ENCODE measurements around the gene PAN3.

PAN3 gene

GRCh38 chr13:28110414-28110813, 27.9 kb upstream of the PAN3 start (continued):
- TF ChIP-seq, protein P1, sequence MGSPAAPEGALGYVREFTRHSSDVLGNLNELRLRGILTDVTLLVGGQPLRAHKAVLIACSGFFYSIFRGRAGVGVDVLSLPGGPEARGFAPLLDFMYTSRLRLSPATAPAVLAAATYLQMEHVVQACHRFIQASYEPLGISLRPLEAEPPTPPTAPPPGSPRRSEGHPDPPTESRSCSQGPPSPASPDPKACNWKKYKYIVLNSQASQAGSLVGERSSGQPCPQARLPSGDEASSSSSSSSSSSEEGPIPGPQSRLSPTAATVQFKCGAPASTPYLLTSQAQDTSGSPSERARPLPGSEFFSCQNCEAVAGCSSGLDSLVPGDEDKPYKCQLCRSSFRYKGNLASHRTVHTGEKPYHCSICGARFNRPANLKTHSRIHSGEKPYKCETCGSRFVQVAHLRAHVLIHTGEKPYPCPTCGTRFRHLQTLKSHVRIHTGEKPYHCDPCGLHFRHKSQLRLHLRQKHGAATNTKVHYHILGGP (tag by site-specific recombination; IDR thresholded peaks at IDR 0.05): no peak
- TF ChIP-seq ZNF600 (tag by site-specific recombination; IDR thresholded peaks at IDR 0.05): no peak

- no peaks in the 10 kb centered on the region for H3K9me3 ChIP-seq (ENCODE audit: control insufficient read depth, insufficient read depth, low read depth, low read length)
- CTCF ChIA-PET: no interaction called here
- H3K36me3 ChIP-seq (ENCODE audit: control insufficient read depth in 2 of 2, insufficient read depth in 1 of 2, low read length in 2 of 2): no peaks in the 10 kb centered on the region
- H3K27ac ChIP-seq (ENCODE audit: extremely low read depth, low read depth, low read length): no peak overlapping the region
- H3K4me3 ChIP-seq (ENCODE audit: low read depth, low read length): no peak overlapping the region
- no peaks in the 10 kb centered on the region for H3K4me1 ChIP-seq (ENCODE audit: control insufficient read depth, insufficient read depth, low read length)
- TF ChIP-seq ZNF792 (tag by site-specific recombination; IDR thresholded peaks at IDR 0.05) (no peak), ZNF654 (tag by site-specific recombination; IDR thresholded peaks at IDR 0.05; ENCODE audit: low read depth) (no peak), ZNF335 (tag by site-specific recombination; conservative IDR thresholded peaks at IDR 0.05) (no peak), ZNF37A (tag by site-specific recombination; IDR thresholded peaks at IDR 0.05) (no peak), ZNF555 (tag by site-specific recombination; conservative IDR thresholded peaks at IDR 0.05) (no peak), BCL11A (tag by site-specific recombination; IDR thresholded peaks at IDR 0.05; ENCODE audit: low read depth) (no peak), ZNF140 (tag by site-specific recombination; IDR thresholded peaks at IDR 0.05) (no peak), ZNF768 (tag by site-specific recombination; IDR thresholded peaks at IDR 0.05) (no peak), OVOL3 (tag by site-specific recombination; IDR thresholded peaks at IDR 0.05) (no peak), ZNF214 (tag by site-specific recombination; IDR thresholded peaks at IDR 0.05; ENCODE audit: borderline replicate concordance) (no peak), ZNF354C (tag by site-specific recombination; IDR thresholded peaks at IDR 0.05; ENCODE audit: borderline replicate concordance, low read depth) (no peak), GFI1B (tag by site-specific recombination; IDR thresholded peaks at IDR 0.05) (no peak), ZNF830 (tag by site-specific recombination; IDR thresholded peaks at IDR 0.05; ENCODE audit: low read depth) (no peak), ZNF600 (tag by site-specific recombination; IDR thresholded peaks at IDR 0.05) (no peak), ZNF747 (tag by site-specific recombination; IDR thresholded peaks at IDR 0.05) (no peak), ZFHX2 (tag by site-specific recombination; conservative IDR thresholded peaks at IDR 0.05) (no peak), ZNF639 (tag by site-specific recombination; IDR thresholded peaks at IDR 0.05) (no peak), ZNF211 (tag by site-specific recombination; IDR thresholded peaks at IDR 0.05; ENCODE audit: low read depth) (no peak)
- TF ChIP-seq, protein P2, sequence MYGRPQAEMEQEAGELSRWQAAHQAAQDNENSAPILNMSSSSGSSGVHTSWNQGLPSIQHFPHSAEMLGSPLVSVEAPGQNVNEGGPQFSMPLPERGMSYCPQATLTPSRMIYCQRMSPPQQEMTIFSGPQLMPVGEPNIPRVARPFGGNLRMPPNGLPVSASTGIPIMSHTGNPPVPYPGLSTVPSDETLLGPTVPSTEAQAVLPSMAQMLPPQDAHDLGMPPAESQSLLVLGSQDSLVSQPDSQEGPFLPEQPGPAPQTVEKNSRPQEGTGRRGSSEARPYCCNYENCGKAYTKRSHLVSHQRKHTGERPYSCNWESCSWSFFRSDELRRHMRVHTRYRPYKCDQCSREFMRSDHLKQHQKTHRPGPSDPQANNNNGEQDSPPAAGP (tag by site-specific recombination; IDR thresholded peaks at IDR 0.05): no peak
- POLR2A ChIA-PET: no interaction called here
These were observed 21.6 kb upstream of the PAN3 start for GRCh38 chr13:28116736-28117135.

- Histone ChIP-seq H3K9me3 (ENCODE audit: control insufficient read depth, insufficient read depth, low read depth, low read length) (no peaks in the 10 kb centered on the region), H3K36me3 (ENCODE audit: control insufficient read depth in 2 of 2, insufficient read depth in 1 of 2, low read length in 2 of 2) (no peaks in the 10 kb centered on the region), H3K27ac (ENCODE audit: extremely low read depth, low read depth, low read length) (no peak overlapping the region), H3K4me3 (ENCODE audit: low read depth, low read length) (no peak overlapping the region), H3K4me1 (ENCODE audit: control insufficient read depth, insufficient read depth, low read length) (no peaks in the 10 kb centered on the region)
- ChIA-PET POLR2A (no interaction called here), CTCF (no interaction called here)
- no peak for TF ChIP-seq ZXDB (tag by site-specific recombination; IDR thresholded peaks at IDR 0.05)
- TF ChIP-seq ZNF132 (tag by site-specific recombination; IDR thresholded peaks at IDR 0.05; ENCODE audit: borderline replicate concordance): no peak
- no peak for TF ChIP-seq ZNF10 (tag by site-specific recombination; IDR thresholded peaks at IDR 0.05)
- TF ChIP-seq ZNF350 (tag by site-specific recombination; IDR thresholded peaks at IDR 0.05): no peak
- TF ChIP-seq, protein P3, sequence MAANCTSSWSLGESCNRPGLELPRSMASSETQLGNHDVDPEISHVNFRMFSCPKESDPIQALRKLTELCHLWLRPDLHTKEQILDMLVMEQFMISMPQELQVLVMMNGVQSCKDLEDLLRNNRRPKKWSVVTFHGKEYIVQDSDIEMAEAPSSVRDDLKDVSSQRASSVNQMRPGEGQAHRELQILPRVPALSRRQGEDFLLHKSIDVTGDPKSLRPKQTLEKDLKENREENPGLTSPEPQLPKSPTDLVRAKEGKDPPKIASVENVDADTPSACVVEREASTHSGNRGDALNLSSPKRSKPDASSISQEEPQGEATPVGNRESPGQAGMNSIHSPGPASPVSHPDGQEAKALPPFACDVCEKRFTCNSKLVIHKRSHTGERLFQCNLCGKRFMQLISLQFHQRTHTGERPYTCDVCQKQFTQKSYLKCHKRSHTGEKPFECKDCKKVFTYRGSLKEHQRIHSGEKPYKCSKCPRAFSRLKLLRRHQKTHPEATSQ (tag by site-specific recombination; IDR thresholded peaks at IDR 0.05): no peak
- TF ChIP-seq FEZF1 (tag by site-specific recombination; IDR thresholded peaks at IDR 0.05): no peak
- TF ChIP-seq KLF1 (tag by site-specific recombination; IDR thresholded peaks at IDR 0.05): peak; percentile 28; the same call in 1 of the 2 replicates
These were observed 20.5 kb upstream of the PAN3 start for GRCh38 chr13:28117689-28118377.

Data from HEK293 (cell line).